ENCODE results near the gene MICAL2. TPM values are rescaled to one million over a fixed set of nuclear protein-coding genes. Genes with fewer than 3 reads are reported as not detected.
A peak's percentile ranks its signal among the peaks of the same experiment; 100 is the strongest.

The MICAL2 gene
- total RNA-seq, 1 experiment from 2014 or later, result 62.9 TPM

DNA sequence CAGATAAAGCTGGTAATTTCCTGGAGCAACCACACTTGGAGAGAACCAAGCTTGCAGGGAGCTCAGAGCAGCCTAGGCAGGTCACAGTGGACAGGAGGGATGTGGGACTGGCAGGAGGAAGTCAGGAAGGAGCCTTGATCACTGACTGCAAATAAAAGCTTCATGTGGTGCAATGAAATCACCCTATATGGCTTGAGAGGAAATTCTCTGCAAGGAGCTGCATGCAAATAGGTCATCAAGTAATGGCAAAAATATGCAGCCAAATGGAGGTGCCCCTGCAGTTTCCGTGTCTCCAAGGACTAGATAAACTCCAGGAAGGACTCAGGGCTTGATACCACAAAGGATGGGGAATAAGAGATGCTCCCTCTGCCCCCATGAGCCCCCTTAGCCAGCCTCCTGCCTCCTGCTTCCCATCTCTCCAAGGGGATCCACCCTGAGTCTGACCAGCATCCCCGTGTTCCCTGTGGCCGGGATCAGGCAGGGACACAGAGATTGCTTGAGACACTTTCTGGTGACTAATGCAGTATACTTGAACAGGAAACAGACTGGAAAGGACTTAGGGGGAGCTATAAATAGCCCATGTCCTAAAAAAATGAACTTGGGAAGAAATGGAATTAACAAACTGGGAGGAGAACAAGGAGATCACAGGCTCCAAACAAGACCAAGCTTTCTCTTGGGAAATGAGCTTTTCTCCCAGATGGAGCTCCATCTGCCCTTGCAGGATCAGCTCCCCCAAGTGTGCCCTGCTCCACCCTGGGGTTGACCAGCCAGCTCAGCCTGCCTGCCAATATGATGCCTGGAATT is 23.9 kb upstream of the MICAL2 start:
- H3K27ac ChIP-seq (ENCODE audit: low read length), result peak overlapping the region; percentile 99
- H2AFZ ChIP-seq (ENCODE audit: low read length), result no peak overlapping the region
- H3F3A ChIP-seq (ENCODE audit: low read length, unreplicated experiment), result peaks cover 28% of the 10 kb centered on the region
- no peaks in the 10 kb centered on the region for H3K9me2 ChIP-seq (replicated peaks; ENCODE audit: low read length)
- H3K4me2 ChIP-seq (ENCODE audit: low read length), result peak overlapping the region; percentile 83
- ChIA-PET CTCF (interaction anchor here (0.6 to 0.8 kb wide), 4 partner anchors 19 to 155 kb away, joined by 3 to 8 read pairs (median 3); no protein-coding TSS in a partner anchor), POLR2A (ENCODE audit: unreplicated experiment) (interaction anchor here (0.6 to 2.0 kb wide), 7 partner anchors 16 to 1930 kb away, joined by 3 to 13 read pairs (median 4); no protein-coding TSS in a partner anchor)
- H3K9me3 ChIP-seq (ENCODE audit: low read length), result no peaks in the 10 kb centered on the region
- no peaks in the 10 kb centered on the region for H4K20me1 ChIP-seq (ENCODE audit: low read length)
- H3K79me2 ChIP-seq (ENCODE audit: low read length), result peaks cover 18% of the 10 kb centered on the region
- peak; percentile 68 for ATAC-seq
- TF ChIP-seq EZH2phosphoT487 (IDR thresholded peaks at IDR 0.05; ENCODE audit: borderline replicate concordance, low read length), result no peak
- TF ChIP-seq EZH2 (IDR thresholded peaks at IDR 0.05; ENCODE audit: low read length, unreplicated experiment), result no peak
- H3K4me1 ChIP-seq (ENCODE audit: insufficient read depth, low read length), result peaks cover 64% of the 10 kb centered on the region
- H3K27me3 ChIP-seq (ENCODE audit: low read length), result no peaks in the 10 kb centered on the region
- H3K9ac ChIP-seq (ENCODE audit: low read length), result peak overlapping the region; percentile 89
- no peaks in the 10 kb centered on the region for H3K36me3 ChIP-seq (ENCODE audit: low read depth, low read length)
- peak overlapping the region; percentile 51; the same call in 1 of the 2 replicates for H3K4me3 ChIP-seq (ENCODE audit: low read length)
- peak; percentile 90 for DNase-seq
- intact Hi-C loops (cut with micrococcal nuclease), result loop anchor here (1.0 to 5.0 kb wide), 3 partner anchors 20 to 76 kb away; partner anchors contain the start of gene MICAL2
- BruUV-seq (replicated peaks), result TSS peak; percentile 68

GRCh38 chr11:12087075-12088004 is 23.1 kb upstream of the MICAL2 start:
- H3K79me2 ChIP-seq (ENCODE audit: low read length), result peaks cover 18% of the 10 kb centered on the region
- H3K4me1 ChIP-seq (ENCODE audit: insufficient read depth, low read length), result peaks cover 72% of the 10 kb centered on the region
- no peaks in the 10 kb centered on the region for H3K27me3 ChIP-seq (ENCODE audit: low read length)
- H4K20me1 ChIP-seq (ENCODE audit: low read length), result no peaks in the 10 kb centered on the region
- no peak overlapping the region for H2AFZ ChIP-seq (ENCODE audit: low read length)
- H3K9me3 ChIP-seq (ENCODE audit: low read length), result no peaks in the 10 kb centered on the region
- H3F3A ChIP-seq (ENCODE audit: low read length, unreplicated experiment), result peaks cover 33% of the 10 kb centered on the region
- POLR2A ChIA-PET (ENCODE audit: unreplicated experiment), result interaction anchor here (0.6 to 2.0 kb wide), 8 partner anchors 15 to 88 kb away, joined by 3 to 13 read pairs (median 4); no protein-coding TSS in a partner anchor
- no peaks in the 10 kb centered on the region for H3K9me2 ChIP-seq (replicated peaks; ENCODE audit: low read length)
- BruUV-seq (replicated peaks), result no TSS peak
- H3K4me3 ChIP-seq (ENCODE audit: low read length), result peak overlapping the region; percentile 51; the same call in 1 of the 2 replicates
- intact Hi-C loops (cut with micrococcal nuclease), result loop anchor here (2.0 to 5.0 kb wide), 2 partner anchors 23 to 75 kb away; partner anchors contain the start of gene MICAL2
- H3K9ac ChIP-seq (ENCODE audit: low read length), result peak overlapping the region; percentile 89
- TF ChIP-seq, protein P1, sequence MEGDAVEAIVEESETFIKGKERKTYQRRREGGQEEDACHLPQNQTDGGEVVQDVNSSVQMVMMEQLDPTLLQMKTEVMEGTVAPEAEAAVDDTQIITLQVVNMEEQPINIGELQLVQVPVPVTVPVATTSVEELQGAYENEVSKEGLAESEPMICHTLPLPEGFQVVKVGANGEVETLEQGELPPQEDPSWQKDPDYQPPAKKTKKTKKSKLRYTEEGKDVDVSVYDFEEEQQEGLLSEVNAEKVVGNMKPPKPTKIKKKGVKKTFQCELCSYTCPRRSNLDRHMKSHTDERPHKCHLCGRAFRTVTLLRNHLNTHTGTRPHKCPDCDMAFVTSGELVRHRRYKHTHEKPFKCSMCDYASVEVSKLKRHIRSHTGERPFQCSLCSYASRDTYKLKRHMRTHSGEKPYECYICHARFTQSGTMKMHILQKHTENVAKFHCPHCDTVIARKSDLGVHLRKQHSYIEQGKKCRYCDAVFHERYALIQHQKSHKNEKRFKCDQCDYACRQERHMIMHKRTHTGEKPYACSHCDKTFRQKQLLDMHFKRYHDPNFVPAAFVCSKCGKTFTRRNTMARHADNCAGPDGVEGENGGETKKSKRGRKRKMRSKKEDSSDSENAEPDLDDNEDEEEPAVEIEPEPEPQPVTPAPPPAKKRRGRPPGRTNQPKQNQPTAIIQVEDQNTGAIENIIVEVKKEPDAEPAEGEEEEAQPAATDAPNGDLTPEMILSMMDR (conservative IDR thresholded peaks at IDR 0.05; ENCODE audit: low read depth, low read length), result 0 out of 2 replicates have a peak, but pooled peaks have one; percentile 11
- no peak for TF ChIP-seq EZH2phosphoT487 (IDR thresholded peaks at IDR 0.05; ENCODE audit: borderline replicate concordance, low read length)
- H3K27ac ChIP-seq (ENCODE audit: low read length), result peak overlapping the region; percentile 99
- peak overlapping the region; percentile 83 for H3K4me2 ChIP-seq (ENCODE audit: low read length)
- CTCF ChIA-PET, result interaction anchor here (0.5 to 0.9 kb wide), 4 partner anchors 9 to 156 kb away, joined by 3 to 9 read pairs (median 4); no protein-coding TSS in a partner anchor
- peak; percentile 74 for DNase-seq
- peak; percentile 16 for ATAC-seq
- H3K36me3 ChIP-seq (ENCODE audit: low read depth, low read length), result no peaks in the 10 kb centered on the region

Data from PC-3 (cell line).